Medulla oblongata (tissue), 1 donor: Measurements from ENCODE around the gene RNF144A.

Source experiments
- DNase-seq: peaks from one replicate; pipeline ENCODE4 v3.0.0-alpha.2; 2015; ENCODE audit errors: extremely low spot score

Gene RNF144A

GRCh38 chr2:7044253-7045250 lies 127.3 kb downstream of the RNF144A start:
- peak; percentile 82 for DNase-seq

- no peak for DNase-seq
Observed at GRCh38 chr2:7045601-7046590, 128.7 kb downstream of the RNF144A start.

GRCh38 chr2:7047661-7048060 lies 130.4 kb downstream of the RNF144A start:
- DNase-seq: no peak

GRCh38 chr2:7048762-7049294 lies 131.6 kb downstream of the RNF144A start:
- no peak for DNase-seq

GRCh38 chr2:7052404-7052803 lies 135.2 kb downstream of the RNF144A start:
- DNase-seq: no peak

- DNase-seq: peak; percentile 56
Observed at GRCh38 chr2:7053650-7054265, 136.5 kb downstream of the RNF144A start.

GRCh38 chr2:7057865-7058400 lies 140.7 kb downstream of the RNF144A start:
- DNase-seq: peak; percentile 27

- no peak for DNase-seq
Observed at GRCh38 chr2:7060156-7060555, 142.9 kb downstream of the RNF144A start.

GRCh38 chr2:7060631-7061449 lies 143.6 kb downstream of the RNF144A start:
- no peak for DNase-seq

- no peak for DNase-seq
Observed at GRCh38 chr2:7061450-7061789, 144.2 kb downstream of the RNF144A start.

- no peak for DNase-seq
Observed at GRCh38 chr2:7061921-7062320, 144.7 kb downstream of the RNF144A start.

GRCh38 chr2:7063789-7064188 lies 146.6 kb downstream of the RNF144A start:
- no peak for DNase-seq

- DNase-seq: no peak
Observed at GRCh38 chr2:7068457-7068856, 151.2 kb downstream of the RNF144A start.

GRCh38 chr2:7070483-7070882 lies 153.3 kb downstream of the RNF144A start:
- DNase-seq: no peak

- DNase-seq: no peak
Observed at GRCh38 chr2:7071154-7071553, 153.9 kb downstream of the RNF144A start.

GRCh38 chr2:7071916-7072556 lies 154.8 kb downstream of the RNF144A start:
- DNase-seq: no peak

- DNase-seq: no peak
Observed at GRCh38 chr2:7073901-7074300, 156.7 kb downstream of the RNF144A start.

GRCh38 chr2:7075834-7076233 lies 158.6 kb downstream of the RNF144A start:
- DNase-seq: no peak

- no peak for DNase-seq
Observed at GRCh38 chr2:7077660-7078267, 160.6 kb downstream of the RNF144A start.
